ENCODE measurements around the gene CMYA5. TPM values are rescaled to one million over a fixed set of nuclear protein-coding genes. Genes with fewer than 3 reads are reported as not detected.
"Not testable (repeated sequence)": the region's sequence is repeated elsewhere in the genome, so short reads cannot be mapped to it uniquely, and the experiment has no call there.

The CMYA5 gene
- total RNA-seq, 1 donor from 2014 or later = 0.06 TPM

- DNase-seq (ENCODE audit: extremely low read depth, low read depth, low spot score) = no peak
Measured at GRCh38 chr5:79746642-79747569, 57.3 kb downstream of the CMYA5 start.

- no peak for DNase-seq (ENCODE audit: extremely low read depth, low read depth, low spot score)
Measured at GRCh38 chr5:79750611-79751510, 61.2 kb downstream of the CMYA5 start.

DNA sequence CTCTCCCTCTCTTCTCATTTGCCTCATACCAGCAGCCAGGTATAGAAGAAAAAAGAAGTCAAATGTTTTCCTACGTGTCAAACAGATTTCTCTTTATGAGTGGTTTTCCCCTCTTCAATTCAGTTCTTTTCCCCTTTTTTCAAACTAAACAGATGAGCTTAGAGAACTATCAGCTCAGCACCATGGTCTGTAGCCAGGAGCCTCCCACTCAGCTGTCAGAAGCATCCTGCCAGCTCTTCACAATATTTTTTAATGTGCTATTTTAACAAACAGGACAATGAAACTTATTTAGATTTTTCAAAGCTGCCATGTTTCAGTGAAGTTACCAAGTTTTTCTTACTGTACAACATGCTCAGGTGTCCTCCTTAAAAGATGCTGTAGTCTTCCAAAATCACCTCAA lies 63.5 kb downstream of the CMYA5 start:
- DNase-seq (ENCODE audit: extremely low read depth, low read depth, low spot score) = no peak

GRCh38 chr5:79753877-79754645 lies 64.4 kb downstream of the CMYA5 start:
- DNase-seq (ENCODE audit: extremely low read depth, low read depth, low spot score) = no peak

DNA sequence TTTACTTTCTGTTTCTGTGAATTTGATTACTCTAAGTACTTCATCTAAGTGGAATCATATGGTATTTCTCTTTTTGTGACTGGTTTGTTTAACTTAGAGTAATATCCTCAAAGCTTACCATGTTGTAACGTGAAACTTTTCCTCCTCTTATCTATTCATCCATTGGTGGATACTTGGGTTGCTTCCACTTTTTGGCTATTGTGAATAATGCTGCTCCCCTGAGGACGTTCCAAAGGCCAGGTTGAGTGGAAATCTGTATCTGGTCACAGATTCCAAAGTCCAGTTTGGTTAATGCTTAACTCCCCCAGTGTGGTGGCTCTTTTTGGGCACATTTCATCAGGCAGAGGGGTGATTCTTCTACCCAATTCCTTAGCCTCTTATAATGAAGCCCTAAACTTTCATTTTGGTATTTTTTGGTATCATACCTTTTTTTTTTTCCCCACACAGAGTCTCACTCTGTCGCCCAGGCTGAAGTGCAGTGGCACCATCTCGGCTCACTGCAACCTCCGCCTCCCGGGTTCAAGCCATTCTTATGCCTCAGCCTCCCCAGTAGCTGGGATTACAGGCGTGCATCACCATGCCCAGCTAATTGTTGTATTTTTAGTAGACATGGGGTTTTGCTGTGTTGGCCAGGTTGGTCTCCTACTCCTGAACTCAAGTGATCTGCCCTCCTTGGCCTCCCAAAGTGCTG lies 65.4 kb downstream of the CMYA5 start:
- DNase-seq (ENCODE audit: extremely low read depth, low read depth, low spot score) = no peak

GRCh38 chr5:79756076-79756475 lies 66.4 kb downstream of the CMYA5 start:
- DNase-seq (ENCODE audit: extremely low read depth, low read depth, low spot score) = no peak

- no peak for DNase-seq (ENCODE audit: extremely low read depth, low read depth, low spot score)
Measured at GRCh38 chr5:79759436-79759835, 69.8 kb downstream of the CMYA5 start.

GRCh38 chr5:79759848-79760247 lies 70.2 kb downstream of the CMYA5 start:
- DNase-seq (ENCODE audit: extremely low read depth, low read depth, low spot score) = no peak

DNA sequence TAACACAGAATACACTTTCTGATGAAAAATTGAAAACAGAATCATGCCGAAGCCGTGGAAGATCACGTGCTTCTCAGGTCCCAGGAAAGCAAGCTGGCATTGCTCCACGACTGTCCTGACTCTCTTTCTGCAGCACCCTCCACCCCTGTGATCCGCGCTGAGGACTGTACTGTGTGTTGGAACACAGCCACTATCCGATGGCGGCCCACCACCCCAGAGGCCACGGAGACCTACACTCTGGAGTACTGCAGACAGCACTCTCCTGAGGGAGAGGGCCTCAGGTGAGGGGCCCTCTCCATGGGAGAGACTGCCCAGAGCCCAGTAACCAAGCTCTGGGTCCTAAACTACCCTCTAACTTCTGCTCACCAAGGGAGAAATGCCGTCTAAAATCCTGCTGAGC lies 73.3 kb downstream of the CMYA5 start:
- no peak for DNase-seq (ENCODE audit: extremely low read depth, low read depth, low spot score)

- DNase-seq (ENCODE audit: extremely low read depth, low read depth, low spot score) = not testable (repeated sequence)
Measured at GRCh38 chr5:79764147-79764546, 74.5 kb downstream of the CMYA5 start.

GRCh38 chr5:79771387-79771786 lies 81.8 kb downstream of the CMYA5 start:
- DNase-seq (ENCODE audit: extremely low read depth, low read depth, low spot score) = no peak

GRCh38 chr5:79772651-79773050 lies 83.0 kb downstream of the CMYA5 start:
- DNase-seq (ENCODE audit: extremely low read depth, low read depth, low spot score) = no peak

DNA sequence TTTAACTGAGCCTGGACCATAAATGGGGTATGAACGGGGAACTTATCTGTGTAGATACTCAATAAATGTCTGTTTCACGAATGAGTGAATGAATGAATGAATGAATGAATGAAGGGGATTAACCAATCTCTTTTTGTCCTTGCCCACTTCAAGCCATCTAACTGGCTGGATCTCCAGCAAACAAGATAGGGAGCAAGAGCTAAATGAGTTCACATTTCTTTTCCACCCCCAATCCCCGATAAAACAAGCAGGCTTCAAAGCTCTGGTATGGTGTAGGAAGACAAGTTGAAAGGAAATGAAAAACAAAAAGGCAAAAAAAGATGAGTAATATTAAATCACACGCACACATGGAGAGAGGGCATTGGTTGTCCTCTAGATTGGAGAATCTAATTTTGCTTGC lies 84.0 kb downstream of the CMYA5 start:
- DNase-seq (ENCODE audit: extremely low read depth, low read depth, low spot score) = no peak

GRCh38 chr5:79774171-79774854 lies 84.7 kb downstream of the CMYA5 start:
- DNase-seq (ENCODE audit: extremely low read depth, low read depth, low spot score) = no peak

DNA sequence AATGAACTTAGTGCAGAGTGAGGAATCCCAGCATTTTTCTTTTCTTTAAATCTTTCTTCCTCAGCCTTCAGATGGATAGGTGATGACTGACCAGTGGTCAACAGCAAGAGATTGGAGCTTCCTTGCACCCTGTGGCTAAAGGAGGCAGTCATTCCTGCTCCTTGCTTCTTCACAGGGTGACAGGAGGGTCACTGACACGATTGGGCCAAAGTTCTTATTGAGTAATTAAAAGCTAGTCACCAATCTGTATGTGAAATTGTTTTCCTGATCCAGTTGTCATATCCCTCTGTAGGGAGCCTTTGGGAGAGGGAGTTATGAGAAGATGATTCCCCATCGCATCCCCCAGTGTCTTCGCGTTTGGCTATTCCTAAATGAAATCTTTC lies 85.2 kb downstream of the CMYA5 start:
- no peak for DNase-seq (ENCODE audit: extremely low read depth, low read depth, low spot score)

- not testable (repeated sequence) for DNase-seq (ENCODE audit: extremely low read depth, low read depth, low spot score)
Measured at GRCh38 chr5:79784741-79785140, 95.1 kb downstream of the CMYA5 start.

DNA sequence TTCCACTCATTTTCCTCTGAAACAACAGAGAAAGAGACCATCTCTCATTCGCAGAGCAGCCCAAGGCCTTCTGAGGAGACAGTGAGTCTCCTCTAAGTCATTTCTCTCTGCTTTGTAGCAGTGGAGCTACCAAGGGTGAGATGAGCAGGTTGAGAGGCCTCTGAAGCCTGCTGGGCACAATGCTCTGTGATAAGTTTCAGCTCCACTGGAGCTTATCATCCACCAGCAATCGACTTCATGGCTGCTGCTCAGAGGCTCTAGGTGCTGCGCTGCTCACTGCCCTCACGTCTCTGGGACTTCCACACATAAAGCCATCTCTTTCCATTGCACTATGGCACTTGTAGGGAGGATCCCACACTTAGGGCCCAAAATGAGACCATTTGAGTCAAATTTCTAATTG lies 96.3 kb downstream of the CMYA5 start:
- no peak for DNase-seq (ENCODE audit: extremely low read depth, low read depth, low spot score)

- no peak for DNase-seq (ENCODE audit: extremely low read depth, low read depth, low spot score)
Measured at GRCh38 chr5:79787448-79787847, 97.8 kb downstream of the CMYA5 start.

- no peak for DNase-seq (ENCODE audit: extremely low read depth, low read depth, low spot score)
Measured at GRCh38 chr5:79791843-79792242, 102.2 kb downstream of the CMYA5 start.

DNA sequence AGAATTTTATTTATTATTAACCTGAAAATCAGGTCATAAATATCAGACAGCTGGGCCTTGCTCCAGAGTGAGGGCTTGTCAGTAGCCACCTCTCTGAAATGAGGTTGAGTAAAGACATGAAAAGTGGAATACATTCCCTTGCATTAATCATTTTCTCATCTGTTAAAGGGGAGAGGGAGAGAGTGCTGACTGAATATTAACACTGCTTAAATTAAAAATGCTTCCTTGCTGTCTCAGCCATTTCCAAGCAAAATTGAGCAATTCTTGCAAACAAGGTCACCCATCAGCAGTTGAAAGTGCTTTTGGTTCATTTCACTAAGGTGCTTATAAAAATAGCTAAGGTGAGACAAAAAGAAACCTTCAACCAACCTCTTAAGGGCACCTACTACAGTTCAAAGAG lies 102.8 kb downstream of the CMYA5 start:
- DNase-seq (ENCODE audit: extremely low read depth, low read depth, low spot score) = no peak
